NCI-H146 (cell line): ENCODE measurements around the gene GLP1R.

Experiments
- DNase-seq: peaks from one replicate; lab custom pipeline; 2025; lab: John Stamatoyannopoulos, UW

The GLP1R gene

DNA sequence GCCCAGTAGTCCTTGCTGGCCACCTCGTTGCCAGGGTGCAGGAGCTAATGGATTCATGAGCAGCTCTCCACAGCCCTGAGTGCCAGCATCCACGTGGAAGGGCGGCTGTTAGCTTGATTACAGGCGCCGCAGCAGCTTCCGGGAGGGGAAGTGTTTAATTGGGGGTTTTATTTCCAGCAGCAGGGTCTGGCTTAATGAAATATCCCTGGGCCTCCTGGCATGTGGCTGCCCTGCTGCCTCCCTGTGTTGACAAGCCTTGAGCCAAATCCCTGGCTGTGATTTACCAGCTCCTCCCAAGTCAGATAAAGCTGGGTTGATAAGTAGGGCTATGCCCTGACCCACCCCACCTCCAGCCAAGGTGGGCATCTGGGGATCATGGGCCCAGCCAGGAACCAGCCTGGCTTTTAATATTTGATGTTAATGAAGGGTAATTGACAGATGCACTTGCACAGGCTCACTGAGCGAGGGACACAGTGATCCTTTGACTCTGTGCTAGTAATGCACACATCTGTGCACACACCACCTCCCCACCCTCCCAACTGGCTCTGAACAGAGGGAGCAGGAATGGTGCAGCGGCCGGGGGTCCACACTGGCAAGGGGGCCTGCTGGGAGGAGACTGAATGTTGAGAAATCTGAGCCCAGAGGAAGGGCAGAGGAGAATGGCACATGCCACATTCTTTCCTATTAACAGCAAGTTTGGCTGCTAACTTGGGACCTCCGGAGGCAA is 13.6 kb downstream of the GLP1R start:
- DNase-seq: peak; percentile 44

GRCh38 chr6:39063526-39063925 is 14.9 kb downstream of the GLP1R start:
- DNase-seq: no peak

DNA sequence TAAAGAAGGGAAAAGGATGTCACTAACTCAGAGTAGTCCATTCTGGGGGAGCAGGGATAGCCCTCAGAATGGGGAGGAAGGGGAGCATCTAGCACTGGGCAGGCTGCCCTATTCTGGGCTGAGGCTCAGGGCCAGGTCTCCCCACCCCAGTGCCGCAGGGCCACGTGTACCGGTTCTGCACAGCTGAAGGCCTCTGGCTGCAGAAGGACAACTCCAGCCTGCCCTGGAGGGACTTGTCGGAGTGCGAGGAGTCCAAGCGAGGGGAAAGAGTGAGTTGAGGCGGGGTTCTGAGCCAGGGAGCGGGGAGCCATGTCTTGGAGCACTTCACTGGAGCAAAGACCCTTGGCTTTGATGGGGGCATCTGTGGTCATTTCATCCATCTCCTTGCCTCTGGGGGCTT is 17.0 kb downstream of the GLP1R start:
- DNase-seq: no peak

- no peak for DNase-seq
Observed at GRCh38 chr6:39068391-39068790, 19.8 kb downstream of the GLP1R start.

DNA sequence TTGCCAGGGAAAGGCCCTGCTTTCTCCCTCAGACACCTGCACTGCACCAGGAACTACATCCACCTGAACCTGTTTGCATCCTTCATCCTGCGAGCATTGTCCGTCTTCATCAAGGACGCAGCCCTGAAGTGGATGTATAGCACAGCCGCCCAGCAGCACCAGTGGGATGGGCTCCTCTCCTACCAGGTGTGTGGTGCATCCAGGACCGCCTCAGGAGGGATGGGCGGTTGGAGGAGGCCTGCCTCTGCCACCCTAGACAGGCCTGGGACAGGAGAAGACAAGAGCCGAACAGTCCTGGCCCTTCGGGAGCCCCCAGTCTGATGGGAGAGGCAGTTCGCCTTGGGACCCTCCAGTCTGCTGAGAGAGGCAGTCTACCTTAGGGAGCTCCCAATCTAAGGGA is 24.2 kb downstream of the GLP1R start:
- DNase-seq: no peak

DNA sequence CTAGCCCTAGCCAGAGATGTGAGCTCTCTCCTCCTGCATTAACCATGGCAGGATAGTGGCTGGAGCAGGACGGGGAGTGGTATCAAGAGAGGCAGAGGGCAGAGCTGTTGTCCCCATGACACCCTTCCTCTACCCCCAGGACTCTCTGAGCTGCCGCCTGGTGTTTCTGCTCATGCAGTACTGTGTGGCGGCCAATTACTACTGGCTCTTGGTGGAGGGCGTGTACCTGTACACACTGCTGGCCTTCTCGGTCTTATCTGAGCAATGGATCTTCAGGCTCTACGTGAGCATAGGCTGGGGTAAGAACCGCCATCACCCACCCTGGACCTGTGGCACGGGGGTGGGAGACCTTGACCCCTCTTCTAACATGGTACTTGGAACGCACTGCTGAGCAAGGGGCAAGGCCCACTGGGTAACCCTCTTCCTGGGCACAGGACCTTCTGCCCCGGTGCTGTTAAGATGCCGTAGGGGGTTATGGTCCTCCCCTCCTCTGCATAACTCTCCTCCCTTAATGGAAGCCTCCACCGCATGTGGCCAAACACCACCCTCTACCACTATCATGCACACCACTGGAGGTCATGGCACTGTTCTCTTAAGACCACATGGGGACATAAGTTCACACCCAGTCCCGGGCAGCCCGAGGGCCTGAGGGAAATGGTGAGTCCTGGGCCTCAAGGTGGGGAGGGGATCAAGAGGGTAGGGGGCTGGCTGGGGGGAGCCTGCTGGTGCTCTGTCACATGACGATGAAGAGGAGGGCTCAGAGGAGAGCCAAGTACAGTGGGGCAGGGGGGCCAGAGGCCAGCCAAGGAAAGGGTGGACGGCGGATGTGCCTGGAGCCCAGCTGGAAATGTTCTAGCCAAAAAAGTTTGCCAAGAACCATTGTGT is 25.1 kb downstream of the GLP1R start:
- DNase-seq: no peak

DNA sequence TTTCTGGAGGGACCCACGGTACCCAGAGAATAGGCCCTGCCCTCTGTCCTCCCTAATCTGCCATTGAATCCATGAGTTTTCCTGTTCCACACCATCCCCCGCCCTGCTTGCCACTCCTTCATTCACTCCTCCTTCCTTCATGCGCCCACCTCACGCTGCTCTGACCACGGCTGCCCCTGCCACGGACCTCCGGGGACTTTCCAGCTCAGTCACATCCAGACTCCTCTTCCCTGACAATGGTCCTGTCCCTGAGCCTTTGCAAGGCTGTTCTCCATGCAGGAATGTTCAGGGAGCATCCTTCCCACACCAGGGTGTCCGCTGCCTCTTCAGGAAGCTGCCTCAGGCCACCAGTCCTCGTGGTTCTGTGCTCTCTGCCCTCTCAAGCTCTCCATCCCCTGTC is 25.9 kb downstream of the GLP1R start:
- no peak for DNase-seq

GRCh38 chr6:39075010-39075686 is 26.6 kb downstream of the GLP1R start:
- no peak for DNase-seq

- DNase-seq: no peak
Observed at GRCh38 chr6:39075807-39076622, 27.4 kb downstream of the GLP1R start.

DNA sequence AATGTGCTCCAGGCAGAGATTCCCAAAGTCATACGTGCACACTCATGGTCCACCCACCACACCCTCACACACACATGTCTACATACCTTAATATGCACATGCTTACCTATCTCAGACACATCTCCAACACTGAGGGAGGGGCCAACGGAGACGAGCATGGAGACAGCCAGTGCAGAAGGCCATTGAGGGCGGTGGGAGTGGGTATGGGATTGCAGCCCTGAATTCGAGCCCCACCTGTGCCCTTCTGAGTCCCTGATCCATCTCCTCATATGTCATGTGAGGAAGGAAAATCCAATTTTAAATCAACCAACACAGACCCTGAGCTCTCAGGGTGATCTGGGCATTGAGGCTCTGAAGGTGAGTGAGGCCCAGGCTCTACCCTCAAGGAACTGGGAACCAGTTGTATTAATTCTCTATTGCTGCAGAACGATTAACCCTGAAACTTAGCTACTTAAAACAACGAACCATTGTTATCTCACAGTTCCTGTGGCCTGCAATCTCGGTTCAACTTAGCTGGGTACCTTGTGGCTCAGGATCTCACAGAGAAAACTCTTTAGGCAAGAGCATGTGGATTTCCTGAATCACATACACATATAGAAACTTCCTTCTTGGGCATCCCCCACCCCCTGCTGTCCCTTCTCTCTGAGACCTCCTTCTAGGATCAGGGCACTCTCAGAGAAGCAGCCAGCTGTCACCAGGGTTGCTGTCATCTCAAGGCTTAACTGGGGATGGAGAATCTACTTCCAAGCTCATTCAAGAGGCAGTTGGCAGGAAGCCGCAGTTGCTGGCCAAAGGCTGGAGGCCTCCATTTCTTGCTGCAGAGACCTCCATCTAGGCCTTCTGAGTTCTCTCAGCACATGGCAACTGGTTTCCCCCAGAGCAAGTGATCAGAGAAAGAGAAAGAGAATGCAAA is 28.3 kb downstream of the GLP1R start:
- no peak for DNase-seq

DNA sequence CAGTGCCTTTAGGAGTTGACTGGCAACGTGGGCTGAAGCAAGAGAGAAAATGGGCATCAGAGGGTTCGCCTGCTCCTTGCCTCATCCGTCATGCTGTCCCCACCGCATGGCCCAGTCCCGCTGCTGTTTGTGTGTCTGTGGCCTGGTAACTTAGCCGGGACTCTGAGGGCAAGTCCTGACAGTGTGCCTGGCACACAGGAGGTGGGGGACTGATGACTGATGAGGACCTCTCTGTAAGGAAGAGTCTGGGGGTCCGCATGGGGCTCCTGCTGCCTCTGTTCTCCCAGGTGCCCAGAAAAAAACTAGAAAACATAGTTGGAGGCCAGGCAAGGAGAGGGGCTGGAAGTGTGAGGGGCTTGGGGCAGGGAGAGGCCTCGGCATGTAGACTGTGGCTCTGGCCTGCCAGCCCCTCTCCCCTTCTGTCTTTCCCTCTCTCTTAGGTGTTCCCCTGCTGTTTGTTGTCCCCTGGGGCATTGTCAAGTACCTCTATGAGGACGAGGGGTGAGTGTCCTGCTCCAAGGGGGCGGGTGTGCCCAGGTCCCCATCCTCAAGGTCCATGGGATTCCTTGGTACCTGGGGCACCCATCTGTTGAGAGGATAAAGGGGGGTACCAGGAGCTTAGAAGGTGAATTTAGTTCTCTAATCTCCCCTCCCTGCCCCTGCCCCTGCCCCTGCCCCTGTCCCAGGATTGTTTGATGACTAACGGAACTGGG is 29.5 kb downstream of the GLP1R start:
- no peak for DNase-seq

- DNase-seq: no peak
Observed at GRCh38 chr6:39078695-39079094, 30.1 kb downstream of the GLP1R start.

GRCh38 chr6:39079197-39080125 is 30.9 kb downstream of the GLP1R start:
- DNase-seq: no peak

DNA sequence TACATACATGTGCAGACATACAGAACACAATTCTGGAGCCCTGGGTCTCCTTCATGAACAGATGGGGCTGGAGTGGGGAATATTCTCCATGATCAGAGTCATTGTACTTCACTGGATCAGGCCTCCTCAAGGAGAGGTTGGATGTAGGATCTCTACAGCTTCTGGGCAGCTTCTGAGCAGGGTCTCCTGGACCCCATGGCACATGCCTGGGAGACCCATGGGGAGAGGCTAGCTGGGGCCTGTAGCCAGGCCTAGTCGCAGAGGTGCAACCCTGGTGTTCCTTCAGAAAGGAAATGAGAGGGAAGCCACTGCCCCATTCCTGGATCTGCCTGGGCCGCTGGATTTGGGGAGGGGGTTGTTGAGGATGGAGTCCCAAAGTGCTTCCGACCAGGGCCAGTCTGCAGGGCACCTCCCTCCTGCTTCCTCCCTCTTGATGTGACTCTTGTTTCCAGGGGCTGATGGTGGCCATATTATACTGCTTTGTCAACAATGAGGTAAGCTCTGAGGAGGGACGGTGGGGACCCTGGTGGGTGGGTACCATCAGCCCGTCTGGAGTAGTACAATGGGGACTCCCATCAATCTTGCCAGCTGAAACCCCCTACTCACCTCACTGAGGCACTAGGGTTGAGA is 31.8 kb downstream of the GLP1R start:
- DNase-seq: no peak

- DNase-seq: no peak
Observed at GRCh38 chr6:39082310-39082709, 33.7 kb downstream of the GLP1R start.

DNA sequence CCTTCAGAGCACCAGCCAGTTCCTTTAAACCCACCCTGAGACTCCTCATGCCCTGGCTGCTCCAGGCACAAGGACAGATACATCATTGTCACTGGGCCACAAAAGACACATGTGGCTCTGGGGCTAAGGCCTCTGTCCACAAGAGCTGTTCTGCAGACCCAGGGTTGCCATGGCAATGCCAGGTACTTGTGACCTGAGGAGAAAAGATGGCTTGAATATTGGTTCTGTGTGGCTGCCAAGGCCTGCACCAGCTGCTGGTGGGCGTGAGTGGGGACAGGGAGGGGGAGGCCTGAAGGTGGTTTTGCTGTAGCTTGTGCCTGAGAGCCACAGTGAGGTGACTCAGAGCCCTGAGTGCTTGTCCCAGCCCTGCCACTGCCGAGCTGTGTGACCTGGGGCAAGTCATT is 34.7 kb downstream of the GLP1R start:
- DNase-seq: peak; percentile 31

- no peak for DNase-seq
Observed at GRCh38 chr6:39084506-39084905, 35.9 kb downstream of the GLP1R start.

DNA sequence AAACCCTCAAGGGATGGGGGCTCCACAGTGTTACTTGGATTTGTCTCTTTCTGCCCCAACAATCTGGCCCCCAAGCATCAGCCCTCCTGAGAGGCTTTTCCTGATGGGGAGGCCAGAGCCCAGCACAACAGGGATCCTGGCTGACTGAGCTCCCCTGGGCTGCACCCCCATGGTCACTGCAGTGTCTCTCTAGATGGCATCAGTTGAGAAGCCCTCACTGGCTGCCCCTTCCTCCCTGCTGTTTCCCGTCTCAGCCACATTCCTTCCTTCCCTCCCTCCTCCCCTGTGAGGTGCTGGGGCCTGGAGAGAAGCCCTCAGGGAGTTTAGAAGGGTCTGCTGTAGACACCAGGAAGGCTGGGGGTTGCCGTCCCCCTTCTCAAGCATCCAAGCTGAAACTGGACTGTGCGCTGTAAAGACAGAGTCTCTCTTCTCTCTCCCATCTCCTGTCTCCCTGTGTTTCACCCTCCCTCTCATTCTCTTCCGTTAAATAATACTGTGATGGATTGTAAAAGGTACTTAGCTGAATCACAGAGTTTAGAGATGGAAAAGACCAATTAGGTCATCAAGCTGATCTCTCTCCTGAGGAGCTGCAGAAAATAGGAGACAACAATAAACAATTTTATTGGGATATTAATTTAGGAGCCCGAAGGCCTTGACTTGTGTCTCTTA is 36.7 kb downstream of the GLP1R start:
- DNase-seq: no peak
